ENCODE data around the gene TSEN54.

TSEN54 gene

GRCh38 chr17:75570034-75570676, 53.8 kb downstream of the TSEN54 start:
- DNase-seq = no peak

GRCh38 chr17:75570772-75571171, 54.4 kb downstream of the TSEN54 start:
- no peak for DNase-seq

DNA sequence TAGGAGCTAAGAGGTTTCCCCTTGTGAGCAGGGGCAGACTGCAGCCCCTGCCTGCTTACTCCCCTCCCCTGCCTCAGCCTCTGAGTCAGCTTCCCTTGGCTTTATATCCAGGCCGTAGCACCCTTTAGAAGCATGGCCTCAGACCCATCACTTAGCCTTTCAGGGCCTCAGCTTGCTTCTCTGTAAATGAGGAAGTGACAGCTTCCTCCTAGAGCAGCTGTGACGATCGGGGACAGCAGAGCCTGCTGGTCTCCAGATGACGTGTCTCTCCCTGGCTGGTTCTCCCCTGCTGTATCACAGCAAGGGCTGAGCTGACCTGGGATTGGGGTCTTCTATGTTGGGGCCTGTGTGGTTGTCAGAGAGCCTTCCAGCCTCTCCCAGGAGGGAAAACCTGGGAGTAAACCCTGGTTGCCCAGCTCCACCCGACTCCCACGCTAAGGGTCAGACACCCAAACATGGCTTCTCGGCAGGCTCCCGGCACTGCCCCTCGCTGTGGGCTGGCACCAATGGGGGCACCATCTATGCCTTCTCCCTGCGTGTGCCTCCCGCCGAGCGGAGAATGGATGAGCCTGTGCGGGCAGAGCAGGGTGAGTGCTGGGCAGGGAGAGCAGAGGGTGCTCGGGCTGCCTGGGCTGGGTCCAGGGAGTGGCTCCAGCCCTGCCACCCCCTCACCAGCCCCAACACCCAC, 55.0 kb downstream of the TSEN54 start:
- no peak for DNase-seq

GRCh38 chr17:75571885-75572215, 55.5 kb downstream of the TSEN54 start:
- DNase-seq = no peak

DNA sequence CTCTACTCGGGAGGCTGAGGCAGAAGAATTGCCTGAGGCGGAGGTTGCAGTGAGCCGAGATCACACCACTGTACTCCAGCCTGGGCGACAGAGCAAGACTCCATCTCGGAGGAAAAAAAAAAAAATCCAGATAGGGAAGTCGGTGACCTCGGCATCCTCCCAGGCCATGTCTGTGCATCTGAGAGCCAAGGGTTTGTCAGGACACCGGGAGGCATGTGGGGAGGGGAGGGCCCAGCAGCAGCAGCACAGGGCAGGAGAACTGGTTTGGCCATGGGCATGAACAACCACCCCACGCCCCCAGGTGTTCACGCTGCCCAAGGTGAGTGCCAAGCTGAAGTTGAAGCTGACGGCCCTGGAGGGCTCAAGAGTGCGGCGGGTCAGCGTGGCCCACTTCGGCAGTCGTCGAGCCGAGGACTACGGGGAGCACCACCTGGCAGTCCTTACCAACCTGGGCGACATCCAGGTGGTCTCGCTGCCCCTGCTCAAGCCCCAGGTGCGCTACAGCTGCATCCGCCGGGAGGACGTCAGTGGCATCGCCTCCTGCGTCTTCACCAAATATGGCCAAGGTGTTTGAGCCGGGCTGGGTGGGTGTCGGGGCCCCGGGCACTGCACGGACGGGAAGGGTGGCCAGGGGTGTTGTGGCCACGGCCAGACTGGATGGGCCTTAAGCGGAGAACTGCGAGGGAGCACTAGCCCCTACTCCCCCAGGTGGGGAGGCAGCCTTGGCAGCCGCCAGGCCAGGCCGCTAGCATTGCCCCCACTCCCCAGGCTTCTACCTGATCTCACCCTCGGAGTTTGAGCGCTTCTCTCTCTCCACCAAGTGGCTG, 56.6 kb downstream of the TSEN54 start:
- no peak for DNase-seq

DNA sequence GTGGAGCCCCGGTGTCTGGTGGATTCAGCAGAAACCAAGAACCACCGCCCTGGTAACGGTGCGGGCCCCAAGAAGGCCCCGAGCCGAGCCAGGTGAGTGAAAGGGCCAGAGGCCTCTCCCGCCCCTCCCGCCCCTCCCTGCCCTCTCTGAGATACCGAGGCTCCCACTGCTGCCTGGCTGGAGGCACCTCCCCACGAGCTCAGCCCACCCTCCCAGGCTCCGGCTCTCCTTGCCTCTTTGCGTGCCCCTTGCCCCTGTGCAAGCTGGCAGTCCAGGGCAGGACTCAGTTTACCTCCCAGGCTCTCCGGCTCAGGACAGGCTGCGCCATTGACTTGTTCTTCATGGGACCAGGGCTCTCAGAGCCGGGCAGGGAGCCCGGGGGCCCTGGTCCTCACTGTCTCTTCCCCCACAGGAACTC, 57.2 kb downstream of the TSEN54 start:
- no peak for DNase-seq

DNA sequence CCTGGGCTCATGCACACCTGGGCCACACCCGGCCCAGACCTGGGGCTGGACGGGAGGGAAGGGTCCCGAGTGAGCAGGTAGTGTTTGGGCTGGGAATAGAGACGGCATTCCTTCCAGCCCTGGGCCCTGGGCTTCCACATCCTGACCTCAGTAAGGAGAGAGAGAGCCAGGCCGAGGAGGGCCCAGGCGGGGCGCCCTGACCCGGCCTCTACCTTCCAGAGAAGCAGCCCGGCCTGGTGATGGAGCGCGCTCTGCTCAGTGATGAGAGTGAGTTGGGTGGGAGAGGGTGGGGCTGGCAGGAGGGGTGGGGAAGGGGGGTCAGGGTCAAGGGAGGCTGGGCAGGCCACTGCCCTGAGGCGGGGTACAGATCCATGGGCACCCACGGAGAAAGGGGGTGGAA, 57.7 kb downstream of the TSEN54 start:
- no peak for DNase-seq
